Measurements from ENCODE around the gene SIX5.

SIX5 gene

GRCh38 chr19:45816236-45817009 lies 47.4 kb upstream of the SIX5 start:
- H3K79me2 ChIP-seq (ENCODE audit: control insufficient read depth, low read length) = no peaks in the 10 kb centered on the region
- TF ChIP-seq, protein P1, sequence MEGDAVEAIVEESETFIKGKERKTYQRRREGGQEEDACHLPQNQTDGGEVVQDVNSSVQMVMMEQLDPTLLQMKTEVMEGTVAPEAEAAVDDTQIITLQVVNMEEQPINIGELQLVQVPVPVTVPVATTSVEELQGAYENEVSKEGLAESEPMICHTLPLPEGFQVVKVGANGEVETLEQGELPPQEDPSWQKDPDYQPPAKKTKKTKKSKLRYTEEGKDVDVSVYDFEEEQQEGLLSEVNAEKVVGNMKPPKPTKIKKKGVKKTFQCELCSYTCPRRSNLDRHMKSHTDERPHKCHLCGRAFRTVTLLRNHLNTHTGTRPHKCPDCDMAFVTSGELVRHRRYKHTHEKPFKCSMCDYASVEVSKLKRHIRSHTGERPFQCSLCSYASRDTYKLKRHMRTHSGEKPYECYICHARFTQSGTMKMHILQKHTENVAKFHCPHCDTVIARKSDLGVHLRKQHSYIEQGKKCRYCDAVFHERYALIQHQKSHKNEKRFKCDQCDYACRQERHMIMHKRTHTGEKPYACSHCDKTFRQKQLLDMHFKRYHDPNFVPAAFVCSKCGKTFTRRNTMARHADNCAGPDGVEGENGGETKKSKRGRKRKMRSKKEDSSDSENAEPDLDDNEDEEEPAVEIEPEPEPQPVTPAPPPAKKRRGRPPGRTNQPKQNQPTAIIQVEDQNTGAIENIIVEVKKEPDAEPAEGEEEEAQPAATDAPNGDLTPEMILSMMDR (IDR thresholded peaks at IDR 0.05; ENCODE audit: low read depth, low read length, poor library complexity, severe bottlenecking) = no peak
- TF ChIP-seq EZH2phosphoT487 (IDR thresholded peaks at IDR 0.05; ENCODE audit: borderline replicate concordance, low read length) = no peak
- H3K36me3 ChIP-seq (ENCODE audit: control insufficient read depth, low read length) = peaks cover 40% of the 10 kb centered on the region
- H3K27me3 ChIP-seq (ENCODE audit: control insufficient read depth, low read length) = no peaks in the 10 kb centered on the region
- H3K4me2 ChIP-seq (ENCODE audit: low read length) = no peak overlapping the region
- no peaks in the 10 kb centered on the region for H3F3A ChIP-seq (ENCODE audit: control insufficient read depth, insufficient read depth)
- no peak overlapping the region for H3K27ac ChIP-seq (ENCODE audit: low read depth, low read length)
- no peaks in the 10 kb centered on the region for H3K9me2 ChIP-seq (replicated peaks; ENCODE audit: control insufficient read depth, low read length)
- peaks cover 11% of the 10 kb centered on the region for H3K4me1 ChIP-seq (ENCODE audit: control insufficient read depth, low read length)
- no peak overlapping the region for H3K4me3 ChIP-seq (ENCODE audit: low read length)
- no peaks in the 10 kb centered on the region for H3K9me3 ChIP-seq (ENCODE audit: control insufficient read depth, insufficient read depth, low read length)
- H4K20me1 ChIP-seq (ENCODE audit: control insufficient read depth, insufficient read depth, low read depth, low read length) = peaks cover 5% of the 10 kb centered on the region; the same call in 1 of the 2 replicates

DNA sequence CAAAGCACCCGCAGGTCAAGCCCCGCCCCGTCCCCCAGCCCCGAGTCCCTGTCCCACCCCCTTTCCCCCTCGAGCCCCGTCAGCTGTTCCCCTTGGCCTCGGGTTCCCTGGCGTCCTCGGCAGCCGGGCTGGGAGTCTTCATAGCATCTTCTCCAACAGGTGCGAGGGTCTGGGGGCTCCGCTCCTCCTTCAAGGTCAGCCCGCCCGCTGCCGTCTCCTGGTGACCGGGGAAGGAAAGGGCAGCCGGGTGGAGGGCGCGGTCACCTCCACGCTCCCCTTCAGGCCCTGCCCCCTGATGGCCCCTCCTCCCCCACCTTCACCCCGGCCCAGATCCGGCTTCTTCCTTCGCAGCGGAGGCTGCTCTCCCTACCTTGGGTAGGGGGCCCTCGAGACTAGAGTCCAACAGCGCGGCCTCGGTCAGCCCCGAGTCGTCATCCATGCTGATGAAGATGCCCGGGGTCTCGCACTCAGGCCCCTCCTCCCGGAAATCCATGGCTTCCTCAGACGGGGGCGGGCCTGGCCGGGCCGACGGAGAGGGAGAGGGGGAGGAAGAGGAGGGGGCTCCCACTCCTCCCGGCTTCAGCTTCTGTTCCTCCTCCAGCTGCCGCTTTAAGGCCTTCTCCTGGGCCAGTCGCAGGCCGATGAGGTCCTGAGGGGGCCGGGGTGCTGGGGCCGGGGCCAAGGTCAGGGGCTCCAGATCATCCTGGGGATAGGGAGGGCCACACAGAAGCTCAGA lies 46.6 kb upstream of the SIX5 start:
- Histone ChIP-seq H3K4me1 (ENCODE audit: control insufficient read depth, low read length) (peaks cover 11% of the 10 kb centered on the region), H3K27me3 (ENCODE audit: control insufficient read depth, low read length) (no peaks in the 10 kb centered on the region), H3F3A (ENCODE audit: control insufficient read depth, insufficient read depth) (no peaks in the 10 kb centered on the region), H3K36me3 (ENCODE audit: control insufficient read depth, low read length) (peaks cover 35% of the 10 kb centered on the region), H3K4me3 (ENCODE audit: low read length) (no peak overlapping the region), H3K27ac (ENCODE audit: low read depth, low read length) (no peak overlapping the region), H3K4me2 (ENCODE audit: low read length) (no peak overlapping the region), H3K79me2 (ENCODE audit: control insufficient read depth, low read length) (no peaks in the 10 kb centered on the region), H4K20me1 (ENCODE audit: control insufficient read depth, insufficient read depth, low read depth, low read length) (peaks cover 5% of the 10 kb centered on the region; the same call in 1 of the 2 replicates), H3K9me3 (ENCODE audit: control insufficient read depth, insufficient read depth, low read length) (no peaks in the 10 kb centered on the region), H3K9me2 (replicated peaks; ENCODE audit: control insufficient read depth, low read length) (no peaks in the 10 kb centered on the region)
- no peak for TF ChIP-seq EZH2phosphoT487 (IDR thresholded peaks at IDR 0.05; ENCODE audit: borderline replicate concordance, low read length)
- TF ChIP-seq, protein P1 (IDR thresholded peaks at IDR 0.05; ENCODE audit: low read depth, low read length, poor library complexity, severe bottlenecking) = no peak

GRCh38 chr19:45814851-45815480 lies 45.9 kb upstream of the SIX5 start, which contains the start of gene RSPH6A:
TSS of gene RSPH6A (minus strand) at chr19:45815308. CDS start at chr19:45815176, 132 bp downstream.
- no peaks in the 10 kb centered on the region for H3K79me2 ChIP-seq (ENCODE audit: control insufficient read depth, low read length)
- no peak within 1 kb of the TSS for H3K27ac ChIP-seq (ENCODE audit: low read depth, low read length)
- H3K4me2 ChIP-seq (ENCODE audit: low read length) = no peak within 1 kb of the TSS
- H3K9me2 ChIP-seq (replicated peaks; ENCODE audit: control insufficient read depth, low read length) = no peaks in the 10 kb centered on the region
- H3K27me3 ChIP-seq (ENCODE audit: control insufficient read depth, low read length) = no peaks in the 10 kb centered on the region
- H3K36me3 ChIP-seq (ENCODE audit: control insufficient read depth, low read length) = peaks cover 28% of the 10 kb centered on the region
- H3F3A ChIP-seq (ENCODE audit: control insufficient read depth, insufficient read depth) = no peaks in the 10 kb centered on the region
- H3K4me3 ChIP-seq (ENCODE audit: low read length) = no peak within 1 kb of the TSS
- H4K20me1 ChIP-seq (ENCODE audit: control insufficient read depth, insufficient read depth, low read depth, low read length) = peaks cover 5% of the 10 kb centered on the region; the same call in 1 of the 2 replicates
- H3K4me1 ChIP-seq (ENCODE audit: control insufficient read depth, low read length) = peaks cover 17% of the 10 kb centered on the region
- TF ChIP-seq EZH2phosphoT487 (IDR thresholded peaks at IDR 0.05; ENCODE audit: borderline replicate concordance, low read length) = no peak
- H3K9me3 ChIP-seq (ENCODE audit: control insufficient read depth, insufficient read depth, low read length) = no peaks in the 10 kb centered on the region
